D341Med (cell line): ENCODE measurements around the gene SLC6A1.
A peak's percentile ranks its signal among the peaks of the same experiment; 100 is the strongest.

ENCODE experiments used
- DNase-seq: peaks from one replicate; pipeline ENCODE4 v3.0.0; 2012; ENCODE audit warnings: low spot score

Gene SLC6A1

GRCh38 chr3:10970306-10970960 is 22.1 kb upstream of the SLC6A1 start:
- DNase-seq, result no peak

- no peak for DNase-seq
Measured at GRCh38 chr3:10972072-10972782, 20.3 kb upstream of the SLC6A1 start.

- DNase-seq, result no peak
Measured at GRCh38 chr3:10973046-10973595, 19.4 kb upstream of the SLC6A1 start.

DNA sequence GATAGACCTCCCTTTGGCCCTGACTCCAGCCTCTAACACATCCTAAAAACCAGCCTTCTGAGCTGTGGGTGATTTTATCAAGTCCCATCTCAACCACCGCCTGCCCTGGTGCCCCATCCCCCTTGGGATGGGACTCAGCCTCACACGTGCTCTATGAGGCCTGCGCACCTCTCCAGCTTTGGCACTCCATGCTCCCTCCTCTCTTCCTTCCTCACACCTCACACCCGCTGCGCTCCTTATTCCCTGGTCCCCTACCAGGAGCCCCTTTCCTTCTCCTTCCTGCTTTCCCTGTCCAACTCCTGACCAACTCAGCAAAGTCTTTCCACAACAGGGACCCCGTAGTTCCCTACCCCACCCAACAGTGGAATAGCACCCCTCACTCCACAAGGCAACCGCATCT is 18.4 kb upstream of the SLC6A1 start:
- DNase-seq, result no peak

DNA sequence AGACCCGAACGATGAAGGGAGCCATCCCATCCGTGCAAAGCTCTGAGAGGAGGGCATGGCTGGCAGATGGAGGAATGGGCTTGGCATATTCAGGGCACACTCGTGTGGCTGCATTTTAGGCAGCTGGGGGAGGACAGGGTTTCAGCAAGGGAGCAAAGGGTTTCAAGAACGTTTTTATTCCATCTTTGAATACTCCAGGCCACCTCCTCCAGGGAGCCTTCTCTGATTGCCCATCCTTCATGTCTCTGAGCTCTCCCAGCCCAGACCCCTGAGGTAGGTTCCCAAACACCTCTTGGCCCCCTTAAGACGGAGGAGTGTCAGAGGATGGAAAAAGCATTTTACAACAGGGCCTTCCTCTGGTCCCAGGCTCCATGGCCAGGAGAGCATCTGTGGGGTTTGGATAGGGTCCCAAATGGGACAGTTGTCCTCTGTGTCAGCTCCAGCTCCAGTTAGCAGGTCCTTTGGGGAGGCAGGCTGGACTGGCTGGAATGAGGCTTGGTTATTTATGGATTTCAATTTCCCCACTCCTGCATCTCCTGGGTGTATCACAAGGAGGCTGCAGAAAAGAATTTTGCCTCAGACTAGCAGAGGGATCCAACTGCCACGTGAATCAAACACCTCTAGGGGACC is 17.7 kb upstream of the SLC6A1 start:
- DNase-seq, result no peak

DNA sequence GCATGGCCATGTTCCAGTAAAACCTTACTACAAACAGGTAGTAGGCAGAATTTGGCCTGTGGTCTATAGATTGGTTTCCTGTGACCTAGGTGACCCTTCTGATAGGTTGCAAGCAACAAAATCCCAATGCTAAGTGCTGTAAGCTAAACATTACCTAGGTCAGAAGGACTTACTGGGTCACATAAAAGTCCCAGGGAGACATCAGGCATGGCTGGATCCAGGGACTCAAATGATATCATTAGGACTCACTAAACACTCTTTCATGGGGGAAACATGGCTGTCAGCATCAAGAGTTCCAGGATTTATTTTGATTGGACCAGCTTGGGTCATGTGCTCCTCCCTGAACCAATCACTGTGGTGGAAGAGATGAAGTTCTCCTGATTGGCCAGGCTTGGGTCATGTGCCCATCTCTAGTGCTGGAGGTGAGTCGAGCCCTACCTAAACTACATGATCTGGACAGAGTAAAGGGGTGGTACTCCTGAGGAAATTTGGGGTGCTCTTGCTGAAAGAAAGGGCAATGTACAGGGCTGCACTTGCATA is 16.8 kb upstream of the SLC6A1 start:
- no peak for DNase-seq

DNA sequence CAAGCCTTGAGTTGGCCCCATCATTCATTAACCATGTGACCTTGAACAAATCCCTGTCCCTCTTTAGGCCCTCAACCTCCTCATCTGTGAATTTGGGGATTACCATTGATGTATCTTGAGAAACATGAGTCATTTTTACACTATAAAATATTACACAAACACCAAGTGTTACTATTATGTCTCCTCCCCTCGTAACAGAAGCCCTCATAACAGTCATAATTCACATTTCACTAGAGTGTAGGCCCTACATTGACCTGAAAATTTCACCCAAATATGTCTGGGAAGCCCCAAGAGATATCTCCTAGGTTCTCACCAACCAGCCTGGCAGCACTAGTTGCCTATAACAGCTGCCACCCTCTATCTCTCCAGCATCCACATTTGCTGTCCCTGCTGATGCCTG is 15.8 kb upstream of the SLC6A1 start:
- no peak for DNase-seq

- no peak for DNase-seq
Measured at GRCh38 chr3:10977892-10978510, 14.5 kb upstream of the SLC6A1 start.

DNA sequence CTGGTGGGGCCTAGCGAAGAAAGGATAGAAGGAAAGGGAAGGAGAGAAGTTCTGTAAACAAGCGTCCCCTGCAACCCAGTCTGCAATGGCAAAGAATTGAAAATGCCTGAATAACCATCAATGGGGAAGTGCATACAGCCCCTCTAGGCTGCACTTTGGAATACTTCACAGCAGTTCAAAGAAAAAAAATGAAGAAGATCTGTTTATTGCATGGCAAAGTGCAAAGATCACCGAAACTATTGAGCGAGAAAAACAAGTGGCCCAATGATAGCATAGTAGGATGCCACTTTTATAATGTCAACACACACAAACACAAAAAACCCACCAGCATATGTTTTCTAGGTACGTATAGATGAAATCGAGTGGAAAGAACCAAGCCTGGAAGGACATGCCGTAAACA is 13.6 kb upstream of the SLC6A1 start:
- DNase-seq, result no peak

DNA sequence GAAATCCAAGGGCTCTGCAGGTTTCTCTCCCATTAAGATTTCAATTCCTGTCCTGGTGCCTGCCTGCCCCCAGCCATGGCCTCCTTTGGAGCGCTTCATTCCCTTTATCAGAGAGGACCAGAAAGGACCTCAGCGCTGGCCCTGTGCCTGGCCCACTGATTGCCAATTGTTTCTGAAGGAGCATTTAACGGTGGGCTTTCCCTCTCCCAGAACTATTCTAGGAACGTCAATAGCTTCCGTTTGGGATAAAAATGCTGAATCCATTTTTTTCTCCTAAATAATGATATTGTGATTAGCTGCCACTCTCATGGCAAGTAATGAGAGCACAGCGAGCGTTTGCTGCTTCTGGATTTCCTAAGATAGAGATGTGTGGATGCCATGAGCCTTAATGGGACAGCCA is 12.2 kb upstream of the SLC6A1 start:
- no peak for DNase-seq

DNA sequence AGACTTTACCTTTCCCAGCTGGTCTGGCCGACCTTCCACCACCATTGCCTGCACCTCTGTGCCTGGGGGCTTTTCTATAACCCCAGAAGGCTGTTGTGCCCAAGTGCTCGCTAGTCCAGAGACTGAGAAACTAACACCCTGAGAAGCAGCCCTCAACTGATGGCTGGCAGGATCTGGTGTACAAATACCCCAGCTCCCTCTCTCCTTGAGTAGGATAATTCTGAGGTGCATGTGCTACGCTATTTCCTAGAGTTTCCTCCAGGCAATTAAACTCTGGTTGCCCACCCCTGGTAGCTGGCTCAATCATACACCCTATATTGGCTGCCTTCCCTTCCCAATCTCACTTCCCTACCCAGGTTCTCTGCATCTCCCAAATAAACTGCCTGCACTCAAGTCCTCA is 11.5 kb upstream of the SLC6A1 start:
- no peak for DNase-seq

- DNase-seq, result no peak
Measured at GRCh38 chr3:10981961-10982360, 10.6 kb upstream of the SLC6A1 start.

GRCh38 chr3:10982782-10983181 is 9.8 kb upstream of the SLC6A1 start:
- no peak for DNase-seq

GRCh38 chr3:10983219-10983916 is 9.2 kb upstream of the SLC6A1 start:
- peak; percentile 77 for DNase-seq

DNA sequence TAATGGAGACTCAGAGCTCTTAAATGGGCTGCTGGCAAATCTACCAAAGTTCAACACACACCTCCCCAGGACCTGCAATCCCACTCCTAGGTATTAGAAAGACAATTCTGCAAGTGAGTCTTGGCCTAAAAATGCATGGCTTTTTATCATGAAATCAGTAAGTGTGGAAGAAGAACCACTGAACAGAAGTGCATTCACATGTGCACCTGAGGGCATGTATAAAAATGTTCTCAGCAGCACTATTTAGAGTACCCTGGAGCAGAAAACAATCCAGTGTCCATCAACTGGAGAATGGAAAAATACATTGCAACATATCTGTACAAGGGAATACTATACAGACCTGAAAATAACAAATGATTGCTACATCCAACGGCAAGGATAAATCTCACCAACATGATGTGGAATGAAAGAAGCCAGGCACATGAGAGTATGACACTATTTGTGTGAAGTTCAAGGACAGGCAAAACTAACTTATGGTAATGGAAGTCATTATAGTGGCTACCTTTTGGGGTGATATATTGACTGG is 8.1 kb upstream of the SLC6A1 start:
- DNase-seq, result no peak

DNA sequence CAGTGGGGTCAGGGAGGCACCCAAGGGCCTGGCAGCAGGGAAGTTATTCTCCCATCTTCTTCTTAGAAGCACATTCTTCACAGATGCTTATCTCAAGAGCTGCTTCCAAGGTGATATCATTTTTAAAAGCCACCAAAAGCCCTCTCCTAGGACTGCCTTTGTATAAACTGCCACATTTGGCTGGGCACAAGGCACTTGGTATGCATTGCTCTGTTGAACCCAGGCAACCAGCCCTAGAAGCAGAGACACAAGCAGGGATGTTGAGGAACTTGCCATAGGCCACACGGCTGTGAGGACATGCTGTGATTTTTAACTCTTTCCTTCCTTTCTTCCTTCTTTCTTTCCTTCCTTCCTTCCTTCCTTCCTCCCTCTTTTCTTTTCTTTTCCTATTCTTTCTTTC is 7.4 kb upstream of the SLC6A1 start:
- DNase-seq, result no peak

DNA sequence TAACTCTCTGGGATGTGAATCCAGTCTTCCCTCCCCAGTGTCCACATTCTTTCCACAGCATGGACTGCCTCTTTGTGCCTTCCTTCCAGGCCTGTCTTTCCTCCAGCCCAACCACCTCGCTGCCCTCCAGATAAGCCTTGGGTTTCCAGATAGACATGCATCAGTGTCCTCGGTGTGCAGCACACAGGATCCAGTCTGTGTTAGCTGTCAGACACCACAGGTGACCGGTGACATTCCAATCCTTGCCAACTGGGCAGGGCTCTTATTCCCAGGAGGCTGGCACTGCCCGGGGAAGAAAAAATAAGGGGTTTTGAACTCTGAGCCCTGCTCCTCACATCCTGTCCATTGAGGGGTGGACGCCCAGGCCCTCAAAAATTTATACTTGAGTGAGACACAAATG is 6.0 kb upstream of the SLC6A1 start:
- DNase-seq, result no peak

- DNase-seq, result no peak
Measured at GRCh38 chr3:10988001-10988665, 4.4 kb upstream of the SLC6A1 start.

DNA sequence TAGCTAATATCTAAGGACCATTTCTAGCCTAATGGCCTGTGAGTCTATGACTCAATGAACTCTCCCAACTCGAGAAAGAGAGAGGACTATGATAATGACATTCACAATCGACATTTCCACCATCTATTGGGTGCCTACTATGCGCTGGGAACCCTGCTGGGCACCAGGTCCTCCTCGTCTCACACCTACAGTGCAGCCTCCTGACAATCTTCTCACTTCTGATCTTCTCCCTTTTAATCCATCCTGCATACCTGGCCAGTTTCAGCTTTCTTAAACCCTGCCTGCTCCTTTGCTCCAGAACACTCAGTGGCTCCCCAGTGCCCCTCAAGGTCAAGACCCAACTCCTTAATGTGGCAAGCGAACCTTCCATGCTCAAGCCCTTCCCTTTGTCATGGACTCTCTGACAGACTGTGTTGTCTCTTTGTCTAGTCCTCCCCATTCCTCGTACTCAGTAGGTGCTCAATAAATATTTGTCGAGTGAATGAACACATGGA is 3.5 kb upstream of the SLC6A1 start:
- no peak for DNase-seq

DNA sequence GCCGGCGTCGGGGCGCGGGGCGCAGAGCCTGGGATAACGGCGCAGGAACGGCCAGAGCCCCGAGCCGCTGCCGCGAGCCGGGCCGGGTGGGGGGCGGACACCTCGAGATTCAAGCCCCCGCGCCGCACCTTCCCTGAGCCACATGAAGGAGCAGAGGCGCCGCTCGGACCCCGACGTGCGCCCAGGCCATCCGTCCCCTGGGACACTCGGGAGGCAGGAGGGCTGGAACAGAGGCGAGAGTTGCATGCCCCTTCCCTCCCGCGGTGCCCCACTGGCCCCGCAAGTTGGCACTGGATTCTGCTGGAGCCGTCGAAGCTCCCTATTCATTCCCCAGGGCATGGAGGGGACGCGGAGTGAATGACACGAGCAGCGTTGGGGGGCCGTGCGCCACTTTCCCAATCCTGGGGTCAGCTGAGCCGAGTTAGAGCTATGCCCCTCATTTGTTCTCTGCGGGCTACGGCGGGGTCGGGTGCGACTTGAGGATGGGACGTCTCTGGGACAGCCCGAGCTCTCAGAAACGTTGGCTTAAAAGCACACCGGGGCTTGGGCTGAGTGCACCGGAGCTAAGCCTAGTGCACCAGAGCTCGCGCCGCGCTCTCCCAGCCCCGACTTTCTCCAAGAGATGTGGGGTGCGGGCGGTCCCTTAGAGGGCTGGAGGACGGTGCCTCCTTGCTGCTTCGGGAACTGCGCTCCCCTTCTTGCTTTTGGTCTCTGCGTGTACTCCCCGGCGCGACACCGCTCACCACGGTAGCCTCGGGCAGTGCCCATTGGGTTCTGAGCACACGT is 588 bp downstream of the SLC6A1 start:
- peak; percentile 48 for DNase-seq
